GM19455 (cell line): ENCODE data around the gene RNU4-1.
"Not testable (repeated sequence)": the region's sequence is repeated elsewhere in the genome, so short reads cannot be mapped to it uniquely, and the experiment has no call there.

Experiments used
- ATAC-seq: cut with Tn5 transposase; IDR thresholded peaks from one replicate; pipeline ENCODE4 v1.9.1; 2021; ENCODE audit not compliant: unreplicated experiment

RNU4-1 gene

GRCh38 chr12:120259418-120260202 is 33.4 kb downstream of the RNU4-1 start:
- no peak for ATAC-seq

- no peak for ATAC-seq
Measured at GRCh38 chr12:120258323-120258896, 34.6 kb downstream of the RNU4-1 start.

- ATAC-seq, result no peak
Measured at GRCh38 chr12:120257041-120257821, 35.8 kb downstream of the RNU4-1 start.

GRCh38 chr12:120254809-120255208 is 38.2 kb downstream of the RNU4-1 start:
- no peak for ATAC-seq

GRCh38 chr12:120253313-120253712 is 39.7 kb downstream of the RNU4-1 start:
- not testable (repeated sequence) for ATAC-seq

GRCh38 chr12:120252071-120252906 is 40.7 kb downstream of the RNU4-1 start:
- ATAC-seq, result no peak

- not testable (repeated sequence) for ATAC-seq
Measured at GRCh38 chr12:120251364-120252070, 41.5 kb downstream of the RNU4-1 start.

- no peak for ATAC-seq
Measured at GRCh38 chr12:120249875-120250795, 42.9 kb downstream of the RNU4-1 start.

GRCh38 chr12:120249266-120249874 is 43.7 kb downstream of the RNU4-1 start:
- no peak for ATAC-seq

- ATAC-seq, result no peak
Measured at GRCh38 chr12:120247621-120248030, 45.4 kb downstream of the RNU4-1 start.

GRCh38 chr12:120247183-120247582 is 45.9 kb downstream of the RNU4-1 start:
- ATAC-seq, result no peak

- not testable (repeated sequence) for ATAC-seq
Measured at GRCh38 chr12:120246705-120247104, 46.3 kb downstream of the RNU4-1 start.
